ENCODE data around the gene FNIP2.
"Not testable (repeated sequence)": the region's sequence is repeated elsewhere in the genome, so short reads cannot be mapped to it uniquely, and the experiment has no call there.

Gene FNIP2

GRCh38 chr4:158956918-158957317, 188.1 kb downstream of the FNIP2 start:
- DNase-seq (ENCODE audit: low read depth in 2 of 2) = not testable (repeated sequence)

Data from stimulated activated CD4-positive, alpha-beta T cell treated with anti-CD3 and anti-CD28 coated beads, Interleukin-4, amount 100 ng/mL, for 48 hours (primary cell).